Osteoblast (primary cell): ENCODE data around the gene FOXN3. TPM values are rescaled to one million over a fixed set of nuclear protein-coding genes. Genes with fewer than 3 reads are reported as not detected.

ENCODE experiments used
- DNase-seq: peaks from one replicate; pipeline ENCODE4 v3.0.0; 2011; ENCODE audit warnings: low spot score, mixed read lengths; ENCODE audit not compliant: insufficient read length; ENCODE audit errors: missing footprints
- H2AFZ ChIP-seq: 2 replicates; pipeline ENCODE4 v1.6.0; 2011; ENCODE audit warnings: mild to moderate bottlenecking, low read length
- H3K27ac ChIP-seq: 2 replicates; pipeline ENCODE4 v1.5.1; 2011; ENCODE audit warnings: mild to moderate bottlenecking, low read depth, low read length, moderate library complexity
- H3K27me3 ChIP-seq: 2 replicates; pipeline ENCODE4 v1.6.0; 2012; ENCODE audit warnings: mild to moderate bottlenecking, control low read depth, inconsistent platforms, low read length, moderate library complexity; ENCODE audit not compliant: insufficient read depth
- H3K36me3 ChIP-seq: 2 replicates; pipeline ENCODE4 v1.5.1; 2011; ENCODE audit warnings: mild to moderate bottlenecking, low read length, control low read depth, moderate library complexity; ENCODE audit not compliant: insufficient read depth
- H3K4me1 ChIP-seq: 2 replicates; pipeline ENCODE4 v1.5.1; 2011; ENCODE audit warnings: mild to moderate bottlenecking, low read length, control low read depth, moderate library complexity; ENCODE audit not compliant: insufficient read depth
- H3K4me2 ChIP-seq: 2 replicates; pipeline ENCODE4 v1.6.0; 2011; ENCODE audit warnings: mild to moderate bottlenecking, low read length; ENCODE audit not compliant: insufficient read depth
- H3K4me3 ChIP-seq: fragments of 200-600 bp; sonication (generic); 3 replicates; pipeline ENCODE4 v1.5.1; 2012; ENCODE audit warnings: mild to moderate bottlenecking, low read length, inconsistent platforms; ENCODE audit not compliant: insufficient read depth
- H3K79me2 ChIP-seq: 2 replicates; pipeline ENCODE4 v1.6.0; 2012; ENCODE audit warnings: mild to moderate bottlenecking, low read length, control low read depth, inconsistent platforms; ENCODE audit not compliant: insufficient read depth
- H3K9me3 ChIP-seq: 2 replicates; pipeline ENCODE4 v1.5.1; 2011; ENCODE audit warnings: low read depth, low read length, control low read depth
- H4K20me1 ChIP-seq: 2 replicates; pipeline ENCODE4 v1.6.0; 2012; ENCODE audit warnings: mild to moderate bottlenecking, low read length, control low read depth; ENCODE audit not compliant: insufficient read depth
- total RNA-seq: library from RNA; depleted of rRNA; stranded (reverse); fragments of >200 nt; gene quantifications from 2 replicates; pipeline ENCODE4 v1.2.3, GENCODE V29; 2012
- TF ChIP-seq, protein P1 (sequence below): IDR thresholded peaks from 2 replicates; pipeline ENCODE4 v1.5.1; 2011; ENCODE audit warnings: mild to moderate bottlenecking, low read depth, low read length, moderate library complexity; ENCODE audit errors: extremely low read depth

The FOXN3 gene
- total RNA-seq, 1 donor: 49.9 TPM

DNA sequence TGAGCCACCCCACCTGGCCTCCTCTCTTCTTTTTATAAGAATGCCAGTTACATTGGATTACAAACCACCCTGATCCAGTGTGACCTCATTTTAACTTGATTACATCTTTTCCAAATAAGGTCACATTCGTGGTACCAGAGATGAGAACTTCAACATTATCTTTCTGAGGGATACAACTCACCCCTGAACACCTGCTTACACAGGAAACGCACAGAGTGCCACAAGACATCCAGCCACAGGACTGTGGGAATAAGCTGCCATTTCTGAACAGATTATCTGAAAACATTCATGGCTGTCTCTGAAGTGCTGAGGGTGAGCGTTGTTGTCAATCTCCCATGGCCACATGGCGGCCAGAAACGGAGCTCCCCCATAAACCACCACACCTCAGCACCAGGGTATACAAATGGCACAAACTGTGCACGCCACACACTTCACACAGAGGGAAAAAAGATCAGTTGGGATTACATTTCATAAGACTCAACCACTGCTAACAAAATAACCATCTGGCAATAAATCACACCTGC, 23.7 kb downstream of the FOXN3 start:
- H3K9me3 ChIP-seq: no peaks in the 10 kb centered on the region
- H3K4me2 ChIP-seq: no peak overlapping the region
- no peak overlapping the region for H2AFZ ChIP-seq
- DNase-seq: no peak
- no peak overlapping the region for H3K4me3 ChIP-seq
- TF ChIP-seq, protein P1, sequence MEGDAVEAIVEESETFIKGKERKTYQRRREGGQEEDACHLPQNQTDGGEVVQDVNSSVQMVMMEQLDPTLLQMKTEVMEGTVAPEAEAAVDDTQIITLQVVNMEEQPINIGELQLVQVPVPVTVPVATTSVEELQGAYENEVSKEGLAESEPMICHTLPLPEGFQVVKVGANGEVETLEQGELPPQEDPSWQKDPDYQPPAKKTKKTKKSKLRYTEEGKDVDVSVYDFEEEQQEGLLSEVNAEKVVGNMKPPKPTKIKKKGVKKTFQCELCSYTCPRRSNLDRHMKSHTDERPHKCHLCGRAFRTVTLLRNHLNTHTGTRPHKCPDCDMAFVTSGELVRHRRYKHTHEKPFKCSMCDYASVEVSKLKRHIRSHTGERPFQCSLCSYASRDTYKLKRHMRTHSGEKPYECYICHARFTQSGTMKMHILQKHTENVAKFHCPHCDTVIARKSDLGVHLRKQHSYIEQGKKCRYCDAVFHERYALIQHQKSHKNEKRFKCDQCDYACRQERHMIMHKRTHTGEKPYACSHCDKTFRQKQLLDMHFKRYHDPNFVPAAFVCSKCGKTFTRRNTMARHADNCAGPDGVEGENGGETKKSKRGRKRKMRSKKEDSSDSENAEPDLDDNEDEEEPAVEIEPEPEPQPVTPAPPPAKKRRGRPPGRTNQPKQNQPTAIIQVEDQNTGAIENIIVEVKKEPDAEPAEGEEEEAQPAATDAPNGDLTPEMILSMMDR: no peak
- peaks cover 16% of the 10 kb centered on the region for H3K79me2 ChIP-seq
- H3K4me1 ChIP-seq: no peaks in the 10 kb centered on the region
- H3K27me3 ChIP-seq: no peaks in the 10 kb centered on the region
- no peaks in the 10 kb centered on the region for H3K36me3 ChIP-seq
- H4K20me1 ChIP-seq: peaks cover 19% of the 10 kb centered on the region
- no peak overlapping the region for H3K27ac ChIP-seq

DNA sequence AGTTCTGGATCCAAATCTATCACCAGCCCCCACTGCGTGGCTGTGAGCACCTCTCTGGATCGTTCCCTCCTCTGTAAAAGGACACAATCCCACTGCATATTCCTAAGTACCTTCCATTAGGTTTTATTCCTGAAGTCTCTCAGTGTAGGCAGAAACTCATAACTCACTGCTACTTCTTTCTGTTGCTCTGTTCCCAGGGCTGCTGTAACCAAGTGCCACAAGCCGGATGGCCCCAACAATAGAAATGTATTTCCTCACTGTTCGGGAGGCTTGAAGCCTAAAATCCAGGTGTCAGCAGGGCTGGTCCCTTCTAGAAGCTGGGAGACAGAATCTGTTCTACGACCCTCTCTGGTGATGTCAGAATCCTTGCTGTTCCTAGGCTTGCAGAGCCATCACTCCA, 24.9 kb downstream of the FOXN3 start:
- Histone ChIP-seq H3K27ac (no peak overlapping the region), H3K79me2 (peaks cover 16% of the 10 kb centered on the region), H3K4me2 (no peak overlapping the region), H3K36me3 (no peaks in the 10 kb centered on the region), H3K4me3 (no peak overlapping the region), H3K9me3 (no peaks in the 10 kb centered on the region), H2AFZ (no peak overlapping the region), H3K27me3 (no peaks in the 10 kb centered on the region), H4K20me1 (peaks cover 10% of the 10 kb centered on the region), H3K4me1 (no peaks in the 10 kb centered on the region)
- DNase-seq: no peak
- TF ChIP-seq, protein P1: no peak

DNA sequence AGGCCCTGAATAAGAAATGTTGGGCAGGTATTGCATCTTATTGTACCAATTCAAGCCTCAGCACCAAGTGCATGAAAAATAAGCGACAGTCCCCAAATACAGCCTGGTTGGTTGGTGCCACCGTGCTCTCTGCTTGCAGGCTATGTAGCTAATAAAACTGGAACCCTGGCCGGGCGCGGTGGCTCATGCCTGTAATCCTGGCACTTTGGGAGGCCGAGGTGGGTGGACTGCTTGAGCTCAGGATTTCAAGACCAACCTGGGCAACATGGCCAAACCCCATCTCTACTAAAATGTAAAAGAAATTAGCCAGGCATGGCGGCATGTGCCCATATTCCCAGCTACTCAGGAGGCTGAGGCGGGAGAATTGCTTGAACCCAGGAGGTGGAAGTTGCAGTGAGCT, 25.5 kb downstream of the FOXN3 start:
- no peak for DNase-seq
- no peak overlapping the region for H2AFZ ChIP-seq
- no peak overlapping the region for H3K4me2 ChIP-seq
- H3K79me2 ChIP-seq: peaks cover 16% of the 10 kb centered on the region
- H4K20me1 ChIP-seq: peaks cover 10% of the 10 kb centered on the region
- no peaks in the 10 kb centered on the region for H3K4me1 ChIP-seq
- H3K36me3 ChIP-seq: no peaks in the 10 kb centered on the region
- no peak overlapping the region for H3K27ac ChIP-seq
- H3K4me3 ChIP-seq: no peak overlapping the region
- TF ChIP-seq, protein P1: no peak
- H3K27me3 ChIP-seq: no peaks in the 10 kb centered on the region
- H3K9me3 ChIP-seq: no peaks in the 10 kb centered on the region

DNA sequence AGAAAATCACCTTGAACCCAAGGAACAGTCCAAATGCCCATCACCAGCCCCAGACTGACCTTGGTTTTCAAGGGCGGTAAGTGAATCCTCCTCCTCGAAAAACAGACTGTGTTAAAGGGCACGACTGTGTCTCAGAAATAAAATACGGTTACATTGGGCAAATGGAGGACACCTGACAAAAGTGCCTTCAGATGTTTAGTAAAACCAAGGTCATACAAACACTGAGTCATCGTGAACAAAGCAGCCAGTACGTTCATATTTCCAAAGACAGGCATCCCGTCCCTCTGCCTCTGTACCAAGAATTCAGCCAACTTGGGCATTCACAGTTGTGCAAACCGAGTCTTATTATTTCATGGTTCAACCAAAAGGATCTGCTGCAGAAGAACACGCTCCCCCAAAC, 25.9 kb downstream of the FOXN3 start:
- Histone ChIP-seq H3K36me3 (no peaks in the 10 kb centered on the region), H3K9me3 (no peaks in the 10 kb centered on the region), H3K27me3 (no peaks in the 10 kb centered on the region), H4K20me1 (peaks cover 10% of the 10 kb centered on the region), H3K4me2 (no peak overlapping the region), H3K4me3 (no peak overlapping the region), H3K79me2 (peaks cover 16% of the 10 kb centered on the region), H3K4me1 (no peaks in the 10 kb centered on the region), H3K27ac (no peak overlapping the region), H2AFZ (no peak overlapping the region)
- TF ChIP-seq, protein P1: no peak
- no peak for DNase-seq
